ENCODE data around the gene KCTD14. TPM values are rescaled to one million over a fixed set of nuclear protein-coding genes. Genes with fewer than 3 reads are reported as not detected.

The KCTD14 gene, protein sequence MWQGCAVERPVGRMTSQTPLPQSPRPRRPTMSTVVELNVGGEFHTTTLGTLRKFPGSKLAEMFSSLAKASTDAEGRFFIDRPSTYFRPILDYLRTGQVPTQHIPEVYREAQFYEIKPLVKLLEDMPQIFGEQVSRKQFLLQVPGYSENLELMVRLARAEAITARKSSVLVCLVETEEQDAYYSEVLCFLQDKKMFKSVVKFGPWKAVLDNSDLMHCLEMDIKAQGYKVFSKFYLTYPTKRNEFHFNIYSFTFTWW
- total RNA-seq (1 to 10 TPM in 4 of 7 donors, under 1 TPM in 3; 0.24 to 5.2 (median 1.5) TPM), polyA plus RNA-seq (1 to 10 TPM in 1 of 2 donors, under 1 TPM in 1; 0.73 to 2.7 TPM)
- long read RNA-seq, donor 1, transcript KCTD14-201 (2 exons, 1,691 nt) = major isoform, 10 of 10 reads
- long read RNA-seq, donor 1, partial matches to known transcripts = 0 of 10 reads
- long read RNA-seq, donor 1, other reads (novel, unspliced or antisense) = 0 of 10 reads
- long read RNA-seq, donor 2, partial matches to known transcripts = 0 of 3 reads
- long read RNA-seq, donor 2, other reads (novel, unspliced or antisense) = 0 of 3 reads
- long read RNA-seq, donor 3, transcript KCTD14-201 (2 exons, 1,691 nt) = major isoform, 5 of 5 reads
- long read RNA-seq, donor 3, partial matches to known transcripts = 0 of 5 reads
- long read RNA-seq, donor 3, other reads (novel, unspliced or antisense) = 0 of 5 reads

DNA sequence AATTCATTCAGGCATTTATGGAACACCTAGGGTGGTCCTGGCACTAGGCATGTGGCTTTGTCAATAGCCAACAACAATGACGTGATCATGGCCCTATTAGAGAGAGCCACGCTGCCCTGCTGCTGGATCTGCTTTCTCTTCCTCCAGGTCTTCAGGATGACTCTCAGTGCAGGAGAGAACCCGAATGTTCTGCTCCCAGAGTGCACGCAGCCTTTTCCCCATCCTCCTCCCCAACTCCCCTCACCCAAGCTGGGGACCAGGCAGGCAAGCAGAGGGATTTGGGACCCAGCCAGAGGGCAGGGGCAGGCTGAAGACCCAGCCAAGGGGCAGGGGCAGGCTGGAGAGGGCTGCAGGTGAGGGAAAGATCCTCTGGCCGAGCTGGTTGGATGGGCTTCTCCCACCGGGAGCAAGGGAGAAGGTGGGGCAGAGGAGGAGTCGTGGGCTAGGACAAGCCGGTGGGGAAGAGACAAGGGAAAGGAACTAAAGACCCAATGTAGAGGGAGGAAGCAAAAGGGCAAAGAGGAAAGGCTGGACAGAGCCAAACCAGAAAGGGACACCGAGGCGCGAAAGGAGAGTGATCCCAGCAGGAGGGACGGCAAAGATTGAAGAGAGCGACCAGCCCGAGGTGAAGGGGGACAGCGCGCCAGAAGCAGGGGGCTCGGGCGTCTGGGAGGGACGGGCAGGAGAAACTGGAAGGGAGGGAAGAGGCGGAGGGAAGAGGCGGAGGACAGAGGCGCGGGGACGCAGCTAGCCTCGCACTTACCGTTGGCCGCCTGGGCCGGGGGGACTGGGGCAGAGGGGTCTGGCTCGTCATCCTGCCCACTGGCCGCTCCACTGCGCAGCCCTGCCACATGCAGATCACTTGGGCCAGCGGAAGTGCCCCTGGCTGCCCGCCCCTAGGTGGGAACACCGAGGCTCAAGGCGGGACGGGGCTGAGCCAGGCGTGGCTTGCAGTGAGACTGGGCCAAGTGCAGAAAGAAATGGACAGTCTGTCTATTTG lies at the start of gene KCTD14:
Gene KCTD14 (minus strand): TSS at position 880 of the 1,000 bp plus-strand sequence. CDS start 27 bp downstream, at position 853.
- intact Hi-C loops (cut with DNase I) = no loop called here
- DNase-seq = peak in 3 of 5 donors; percentile 19 to 50 (median 29)
- TF ChIP-seq POLR2A (IDR thresholded peaks at IDR 0.05) (no peak), EP300 (IDR thresholded peaks at IDR 0.05) (no peak)
- TF ChIP-seq, protein P1, sequence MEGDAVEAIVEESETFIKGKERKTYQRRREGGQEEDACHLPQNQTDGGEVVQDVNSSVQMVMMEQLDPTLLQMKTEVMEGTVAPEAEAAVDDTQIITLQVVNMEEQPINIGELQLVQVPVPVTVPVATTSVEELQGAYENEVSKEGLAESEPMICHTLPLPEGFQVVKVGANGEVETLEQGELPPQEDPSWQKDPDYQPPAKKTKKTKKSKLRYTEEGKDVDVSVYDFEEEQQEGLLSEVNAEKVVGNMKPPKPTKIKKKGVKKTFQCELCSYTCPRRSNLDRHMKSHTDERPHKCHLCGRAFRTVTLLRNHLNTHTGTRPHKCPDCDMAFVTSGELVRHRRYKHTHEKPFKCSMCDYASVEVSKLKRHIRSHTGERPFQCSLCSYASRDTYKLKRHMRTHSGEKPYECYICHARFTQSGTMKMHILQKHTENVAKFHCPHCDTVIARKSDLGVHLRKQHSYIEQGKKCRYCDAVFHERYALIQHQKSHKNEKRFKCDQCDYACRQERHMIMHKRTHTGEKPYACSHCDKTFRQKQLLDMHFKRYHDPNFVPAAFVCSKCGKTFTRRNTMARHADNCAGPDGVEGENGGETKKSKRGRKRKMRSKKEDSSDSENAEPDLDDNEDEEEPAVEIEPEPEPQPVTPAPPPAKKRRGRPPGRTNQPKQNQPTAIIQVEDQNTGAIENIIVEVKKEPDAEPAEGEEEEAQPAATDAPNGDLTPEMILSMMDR (IDR thresholded peaks at IDR 0.05) = no peak
- Histone ChIP-seq H3K36me3 (no peaks in the 10 kb centered on the region), H3K9me3 (no peaks in the 10 kb centered on the region), H3K27me3 (no peaks in the 10 kb centered on the region), H3K4me1 (ENCODE audit: insufficient read depth) (no peaks in the 10 kb centered on the region), H3K4me3 (peak within 1 kb of the TSS; percentile 41), H3K27ac (peak within 1 kb of the TSS in 1 of 2 donors; percentile 12)
- WGBS, 3 donors = 7 to 11% (median 10%) methylated on average over 37 of the region's 37 CpGs

DNA sequence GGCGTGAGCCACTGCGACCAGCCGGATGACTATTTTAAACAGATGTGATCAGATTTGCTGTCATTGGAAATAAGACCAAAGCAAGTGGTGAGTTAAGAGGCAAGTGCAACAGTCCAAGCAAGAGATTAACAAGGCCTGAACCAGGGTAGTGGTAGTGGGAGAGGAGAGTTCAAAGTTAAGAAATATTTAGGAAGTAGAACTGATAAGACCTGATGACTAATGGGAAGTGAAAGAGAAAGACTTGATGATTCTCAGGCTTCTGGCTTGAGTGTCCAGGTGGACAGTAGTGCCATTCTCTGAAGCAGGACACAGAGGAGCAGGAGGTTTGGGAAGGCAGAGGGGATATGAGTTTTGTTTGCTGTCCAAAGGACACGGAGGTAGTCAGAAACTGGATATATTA lies 49.4 kb upstream of the KCTD14 start:
- Histone ChIP-seq H3K27ac (no peak overlapping the region), H3K4me3 (no peak overlapping the region), H3K27me3 (no peaks in the 10 kb centered on the region), H3K4me1 (ENCODE audit: insufficient read depth) (peaks cover 7% of the 10 kb centered on the region), H3K36me3 (no peaks in the 10 kb centered on the region), H3K9me3 (no peaks in the 10 kb centered on the region)
- 93 to 94% (median 93%) methylated on average over 4 of the region's 4 CpGs for WGBS, 3 donors
- intact Hi-C loops (cut with DNase I) = no loop called here
- TF ChIP-seq, protein P1 (IDR thresholded peaks at IDR 0.05) = no peak
- TF ChIP-seq EP300 (IDR thresholded peaks at IDR 0.05) = no peak
- DNase-seq = no peak

DNA sequence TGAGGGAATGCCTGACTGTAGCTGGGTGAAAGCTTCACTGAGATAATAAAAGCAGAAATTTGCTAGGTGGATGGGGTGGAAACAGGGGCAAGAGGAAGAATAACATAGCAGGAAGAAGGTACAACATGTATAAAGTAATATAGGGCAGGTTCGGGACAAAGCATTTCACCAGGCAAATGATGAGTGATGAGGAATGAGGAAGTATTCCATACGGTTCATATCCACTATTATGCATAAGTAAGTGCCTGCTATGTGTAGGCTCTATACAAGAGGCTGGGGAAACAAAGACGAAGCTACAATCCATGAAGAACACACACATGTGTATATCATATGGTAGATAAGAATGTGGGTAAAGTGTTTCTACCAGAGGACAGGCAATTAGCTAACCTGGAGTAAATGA lies 48.6 kb upstream of the KCTD14 start:
- peaks cover 2% of the 10 kb centered on the region for H3K4me1 ChIP-seq (ENCODE audit: insufficient read depth)
- no peaks in the 10 kb centered on the region for H3K36me3 ChIP-seq
- TF ChIP-seq EP300 (IDR thresholded peaks at IDR 0.05) (no peak), POLR2A (IDR thresholded peaks at IDR 0.05) (no peak)
- TF ChIP-seq, protein P1 (IDR thresholded peaks at IDR 0.05) = no peak
- H3K9me3 ChIP-seq = no peaks in the 10 kb centered on the region
- no peaks in the 10 kb centered on the region for H3K27me3 ChIP-seq
- no peak overlapping the region for H3K4me3 ChIP-seq
- intact Hi-C loops (cut with DNase I) = no loop called here
- 70 to 74% (median 71%) methylated on average over 3 of the region's 3 CpGs for WGBS, 3 donors
- no peak overlapping the region for H3K27ac ChIP-seq
- no peak for DNase-seq

DNA sequence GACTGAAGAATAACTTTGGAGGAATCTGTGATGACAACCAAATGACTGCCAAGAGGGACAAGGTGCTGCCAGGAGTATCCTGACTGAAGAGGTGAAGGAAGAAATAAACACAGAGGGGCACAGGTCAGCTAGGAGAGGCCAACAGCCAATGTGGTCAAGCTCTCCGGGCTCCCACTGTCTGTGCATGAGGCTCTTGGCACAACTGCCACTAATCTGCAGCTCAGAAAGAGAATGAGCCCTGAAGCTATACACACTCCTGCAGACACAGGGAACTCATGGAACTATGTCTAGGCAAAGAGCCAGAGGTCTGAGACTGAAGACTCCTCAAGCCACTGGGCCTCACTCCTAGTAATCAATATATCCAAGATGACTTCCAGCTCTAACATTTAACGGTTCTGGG lies 47.5 kb upstream of the KCTD14 start:
- peaks cover 2% of the 10 kb centered on the region for H3K4me1 ChIP-seq (ENCODE audit: insufficient read depth)

More for the DNA sequence above, 47.5 kb upstream of the KCTD14 start:
- TF ChIP-seq, protein P1 (IDR thresholded peaks at IDR 0.05) = no peak
- TF ChIP-seq POLR2A (IDR thresholded peaks at IDR 0.05) (no peak), EP300 (IDR thresholded peaks at IDR 0.05) (no peak)
- H3K4me3 ChIP-seq = no peak overlapping the region
- intact Hi-C loops (cut with DNase I) = no loop called here
- H3K9me3 ChIP-seq = no peaks in the 10 kb centered on the region
- no peak for DNase-seq
- H3K27ac ChIP-seq = no peak overlapping the region
- WGBS, 3 donors = 84 to 89% (median 84%) methylated on average over 2 of the region's 2 CpGs
- no peaks in the 10 kb centered on the region for H3K27me3 ChIP-seq
- no peaks in the 10 kb centered on the region for H3K36me3 ChIP-seq

All from ovary (tissue), 10 donors.